HCT116 (cell line): ENCODE measurements around the gene TYRO3. TPM values are rescaled to one million over a fixed set of nuclear protein-coding genes. Genes with fewer than 3 reads are reported as not detected.

Experiments used
- ATAC-seq: fragments of 200-7000 bp; cut with Tn5 transposase; 2 replicates; pipeline ENCODE4 v1.9.1; 2020; ENCODE audit warnings: mild to moderate bottlenecking, moderate library complexity
- BruUV-seq: library from RNA; stranded (reverse); fragments of 400-500 nt; replicated peaks from 2 replicates; lab custom pipeline; 2021; lab: Mats Ljungman, UMichigan
- CTCF ChIA-PET: fragments of 300-600 bp; sonication (Branson Sonifier 250); formaldehyde crosslinking; loops from one replicate; lab custom pipeline; 2021; ENCODE audit warnings: antibody characterized with exemption; lab: Charles Lee
- POLR2A ChIA-PET: fragments of 300-600, 350-600 bp; sonication (Branson Sonifier 250); formaldehyde crosslinking; loops from one replicate; lab custom pipeline; 2021; ENCODE audit warnings: antibody characterized with exemption; lab: Charles Lee
- RAD21 ChIA-PET, 2 experiments: fragments of 300-600 bp; sonication (Branson Sonifier 250); formaldehyde crosslinking; loops; one replicate each; lab custom pipeline; 2023; ENCODE audit warnings: low total read pairs in 2 of 2; ENCODE audit not compliant: uncharacterized antibody in 2 of 2, unreplicated experiment in 2 of 2, low non-redundant PET in 1 of 2; lab: Charles Lee
- DNase-seq: peaks from one replicate; pipeline ENCODE4 v3.0.0-alpha.2; 2010; ENCODE audit warnings: low read depth, low spot score
- H2AFZ ChIP-seq: fragments of 200-600 bp; shearing (Covaris generic), sonication (generic); 2 replicates; pipeline ENCODE4 v1.6.1; 2017; ENCODE audit warnings: low read depth, mixed run types, mixed read lengths, antibody characterized with exemption, low read length; ENCODE audit not compliant: poor library complexity, severe bottlenecking
- H3K27ac ChIP-seq: 2 replicates; pipeline ENCODE4 v1.5.1; 2012; ENCODE audit warnings: low read depth, low read length
- H3K27me3 ChIP-seq: fragments of 200-600 bp; sonication (generic); 2 replicates; pipeline ENCODE4 v1.6.1; 2016; ENCODE audit warnings: mixed run types, low read length, mixed read lengths; ENCODE audit not compliant: insufficient read depth
- H3K36me3 ChIP-seq, 2 experiments: fragments of 200-500 bp in 1 of 2; fragments of 200-600 bp in 1 of 2; sonication (Bioruptor generic) in 1 of 2; sonication (generic) in 1 of 2; 2 replicates each; pipeline versions ENCODE4 v1.5.1 to v1.6.1; 2014 to 2016; ENCODE audit warnings: low read length in 2 of 2, inconsistent platforms in 1 of 2, mixed read lengths in 1 of 2, mixed run types in 1 of 2; ENCODE audit not compliant: insufficient read depth in 2 of 2, control insufficient read depth in 1 of 2
- H3K4me1 ChIP-seq, 2 experiments: fragments of 200-600 bp in 1 of 2; sonication (generic) in 1 of 2; 2 replicates each; pipeline versions ENCODE4 v1.5.1 to v1.6.1; 2012 to 2017; ENCODE audit warnings: low read length in 2 of 2, inconsistent platforms in 1 of 2, mild to moderate bottlenecking in 1 of 2, mixed read lengths in 1 of 2, mixed run types in 1 of 2, moderate library complexity in 1 of 2; ENCODE audit not compliant: insufficient read depth in 2 of 2, control insufficient read depth in 1 of 2
- H3K4me2 ChIP-seq: fragments of 200-600 bp; sonication (generic); 2 replicates; pipeline ENCODE4 v1.6.1; 2017; ENCODE audit warnings: mixed run types, low read length, mixed read lengths
- H3K4me3 ChIP-seq, 2 experiments: fragments of 200-600 bp in 1 of 2; sonication (generic) in 1 of 2; replicated peaks in 1 of 2; 2 replicates each; pipeline ENCODE4 v1.5.1; 2011 to 2016; ENCODE audit warnings: low read length in 2 of 2, control low read depth in 1 of 2, low read depth in 1 of 2, mild to moderate bottlenecking in 1 of 2, mixed read lengths in 1 of 2, mixed run types in 1 of 2
- H3K79me2 ChIP-seq: fragments of 200-600 bp; sonication (generic); 2 replicates; pipeline ENCODE4 v1.6.1; 2017; ENCODE audit warnings: mild to moderate bottlenecking, mixed run types, low read length, moderate library complexity, mixed read lengths; ENCODE audit not compliant: insufficient read depth
- H3K9ac ChIP-seq: fragments of 200-600 bp; sonication (generic); 2 replicates; pipeline ENCODE4 v1.6.1; 2016; ENCODE audit warnings: low read length, mixed read lengths
- H3K9me2 ChIP-seq: fragments of 200-600 bp; sonication (generic), shearing (Covaris generic); 2 replicates; pipeline ENCODE4 v1.6.1; 2017; ENCODE audit warnings: mixed run types, mild to moderate bottlenecking, moderate library complexity; ENCODE audit not compliant: insufficient read depth
- H3K9me3 ChIP-seq, 2 experiments: fragments of 200-500 bp in 1 of 2; fragments of 200-600 bp in 1 of 2; sonication (Bioruptor generic) in 1 of 2; sonication (generic) in 1 of 2; 2 replicates each; pipeline ENCODE4 v1.6.1; 2014 to 2017; ENCODE audit warnings: low read length in 2 of 2, mixed read lengths in 2 of 2, inconsistent platforms in 1 of 2, low read depth in 1 of 2, mild to moderate bottlenecking in 1 of 2, mixed run types in 1 of 2, moderate library complexity in 1 of 2; ENCODE audit not compliant: control insufficient read depth in 1 of 2, insufficient read depth in 1 of 2
- H4K20me1 ChIP-seq: fragments of 200-600 bp; sonication (generic), shearing (Covaris generic); 2 replicates; pipeline ENCODE4 v1.6.1; 2017; ENCODE audit warnings: mixed run types, mild to moderate bottlenecking, moderate library complexity; ENCODE audit not compliant: insufficient read depth
- EZH2 ChIP-seq: fragments of 200-600 bp; sonication (generic); IDR thresholded peaks from 2 replicates; pipeline ENCODE4 v1.6.1; 2017; ENCODE audit warnings: antibody characterized with exemption, mixed run types
- REST ChIP-seq: IDR thresholded peaks from 2 replicates; pipeline ENCODE4 v1.6.1; 2012; ENCODE audit warnings: low read depth
- YY1 ChIP-seq: IDR thresholded peaks from 2 replicates; pipeline ENCODE4 v1.6.1; 2011; ENCODE audit warnings: low read length, low read depth, moderate library complexity, mild to moderate bottlenecking; ENCODE audit not compliant: insufficient replicate concordance; ENCODE audit errors: extremely low read depth
- intact Hi-C: fragments of 100-400 bp; cut with micrococcal nuclease; formaldehyde crosslinking; loops from 2 replicates; pipeline ENCODE4 v1.10.0; 2022
- total RNA-seq: library from RNA; stranded (reverse); gene quantifications from one replicate; pipeline ENCODE4 v1.2.1, GENCODE V29; 2021; ENCODE audit not compliant: unreplicated experiment

TYRO3 gene
- total RNA-seq, 1 experiment from 2014 or later = 34.6 TPM

- Histone ChIP-seq H2AFZ (no peak overlapping the region), H3K36me3 (peaks cover 2 to 17% of the 10 kb centered on the region in 2 experiments; a peak in 1 of 4 replicates), H3K4me1 (peaks cover 7 to 18% of the 10 kb centered on the region in 2 experiments; a peak in 3 of 4 replicates), H3K4me3 (no peak overlapping the region), H3K79me2 (no peaks in the 10 kb centered on the region; the same call in 1 of the 2 replicates), H3K9me3 (no peaks in the 10 kb centered on the region), H3K9me2 (no peaks in the 10 kb centered on the region), H3K27me3 (no peaks in the 10 kb centered on the region), H3K27ac (no peak overlapping the region), H4K20me1 (no peaks in the 10 kb centered on the region), H3K9ac (no peak overlapping the region), H3K4me2 (no peak overlapping the region)
- DNase-seq (no peak), ATAC-seq (no peak)
- CTCF ChIA-PET = no interaction called here
- RAD21 ChIA-PET = no interaction called here
- TF ChIP-seq EZH2 (no peak), REST (no peak), YY1 (no peak)
- POLR2A ChIA-PET = interaction anchor here (1.4 kb wide), 1 partner anchor 19 kb away, joined by 5 read pairs; the partner anchor contains the start of gene RPAP1
- intact Hi-C loops = loop anchor here (10.0 kb wide), 1 partner anchor 82 kb away; no protein-coding TSS in a partner anchor
- no TSS peak for BruUV-seq
Observed at GRCh38 chr15:41562784-41563198, 3.8 kb downstream of the TYRO3 start.
